ENCODE measurements around the gene ZNF507.

ZNF507 gene

DNA sequence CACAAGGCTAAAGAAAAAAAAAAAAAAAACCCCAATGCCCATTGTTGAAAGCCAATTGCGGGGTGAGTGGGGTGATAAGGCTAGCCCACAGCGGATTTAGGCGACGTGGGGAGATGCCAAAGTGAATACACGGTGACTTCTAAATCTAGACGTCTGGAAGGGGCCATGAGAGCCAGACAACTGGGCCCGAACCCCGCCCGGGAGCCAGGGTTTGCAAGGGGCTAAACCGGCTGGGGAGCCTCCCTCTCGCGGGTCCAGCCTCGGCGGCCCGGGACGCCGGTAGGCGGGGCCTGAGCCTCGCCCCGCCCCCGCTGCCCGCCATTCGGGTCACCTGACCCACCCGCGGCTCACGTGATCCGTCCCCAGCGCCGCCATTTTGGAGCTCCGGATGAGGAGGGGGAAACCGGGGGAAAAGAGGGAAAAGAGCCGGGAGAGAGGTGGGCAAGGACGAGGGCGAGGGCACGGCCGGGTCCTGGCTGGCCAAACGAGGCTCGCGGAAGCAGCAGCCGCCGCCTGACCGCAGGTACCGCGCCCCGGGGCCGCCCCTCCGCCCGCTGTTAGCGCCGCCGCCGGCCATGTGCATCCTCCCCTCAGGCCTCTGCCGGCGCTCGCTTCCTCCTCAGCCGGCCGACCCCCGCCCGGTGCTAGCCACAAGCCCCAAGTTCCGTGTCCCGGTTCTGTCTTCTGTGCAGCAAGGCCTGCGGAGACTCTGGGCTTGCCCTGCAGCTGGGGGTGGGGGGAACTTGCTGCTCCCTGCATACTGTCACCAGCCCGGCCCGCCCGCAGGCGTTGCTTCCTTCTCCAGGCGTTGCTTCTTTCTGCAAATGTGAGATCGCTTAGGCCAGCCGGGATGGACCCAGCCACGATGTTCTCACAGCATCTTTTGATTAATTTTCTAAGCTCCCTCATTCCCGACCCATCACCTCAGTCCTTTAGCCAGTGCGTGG is at the start of gene ZNF507:
Gene ZNF507, plus strand, starts transcription at position 350 of the 947 bp plus-strand sequence. CDS start 7,221 bp downstream, outside the sequence.
- peak; percentile 61 for DNase-seq (ENCODE audit: low read depth)
- no peak for TF ChIP-seq CTCF (conservative IDR thresholded peaks at IDR 0.05; ENCODE audit: low read length)
- peak within 1 kb of the TSS; percentile 88 for H3K4me3 ChIP-seq (ENCODE audit: low read length)

DNA sequence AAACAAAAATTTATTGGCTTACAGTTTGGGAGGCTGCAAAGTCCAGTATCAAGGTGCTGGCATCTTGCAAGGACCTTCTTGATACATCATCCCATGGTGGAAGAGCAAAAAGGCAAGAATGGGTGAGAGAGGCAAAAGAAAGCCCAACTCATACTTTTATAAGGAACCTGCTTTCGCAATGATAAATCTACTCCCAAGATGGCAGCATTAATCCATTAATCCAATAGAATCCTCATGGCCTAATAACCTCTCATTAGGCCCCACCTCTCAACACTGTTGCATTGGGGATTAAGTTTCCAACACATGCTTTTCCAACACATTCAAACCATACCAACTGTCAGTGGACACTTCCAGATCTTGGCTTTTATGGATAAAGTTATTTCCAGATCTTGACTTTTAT is 48.7 kb upstream of the ZNF507 start:
- no peak for DNase-seq (ENCODE audit: low read depth)
- no peak overlapping the region for H3K4me3 ChIP-seq (ENCODE audit: low read length)
- TF ChIP-seq CTCF (conservative IDR thresholded peaks at IDR 0.05; ENCODE audit: low read length): no peak

DNA sequence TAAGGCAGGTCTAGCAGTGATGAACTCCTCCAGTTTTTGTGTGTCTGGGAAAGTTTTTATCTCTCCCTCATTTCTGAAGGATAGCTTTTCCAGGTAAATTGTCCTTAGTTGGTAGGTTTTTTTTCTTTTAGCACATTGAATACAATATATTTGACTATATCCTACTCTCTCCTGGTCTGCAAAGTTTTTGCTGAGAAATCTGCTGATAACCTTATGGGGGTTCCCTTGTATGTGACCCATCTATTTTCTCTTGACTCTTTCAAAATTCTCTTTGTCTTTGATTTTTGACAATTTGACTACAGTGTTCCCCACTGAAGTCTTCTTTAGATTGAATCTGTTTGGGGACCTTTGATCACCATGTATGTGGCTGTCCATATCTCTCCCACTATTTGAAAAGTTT is 42.6 kb upstream of the ZNF507 start:
- DNase-seq (ENCODE audit: low read depth): no peak
- H3K4me3 ChIP-seq (ENCODE audit: low read length): no peak overlapping the region
- TF ChIP-seq CTCF (conservative IDR thresholded peaks at IDR 0.05; ENCODE audit: low read length): no peak

DNA sequence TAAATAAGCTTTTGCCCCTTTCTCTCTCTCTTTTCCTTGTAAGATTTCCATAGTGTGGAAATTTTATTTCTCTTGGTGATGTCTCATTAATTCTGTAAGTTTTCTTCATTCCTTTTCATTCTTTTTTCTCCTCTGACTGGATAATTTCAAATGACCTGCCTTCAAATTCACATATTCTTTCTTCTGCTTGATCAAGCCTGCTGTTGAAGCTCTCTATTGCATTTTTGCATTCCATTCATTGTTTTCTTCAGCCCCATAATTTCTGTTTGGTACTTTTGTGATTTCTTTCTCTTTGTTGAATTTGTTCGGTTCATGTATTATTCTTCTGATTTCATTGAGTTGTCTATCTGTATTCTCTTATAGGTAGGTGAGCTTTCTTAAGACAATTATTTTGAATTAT is 42.2 kb upstream of the ZNF507 start:
- DNase-seq (ENCODE audit: low read depth): no peak
- TF ChIP-seq CTCF (conservative IDR thresholded peaks at IDR 0.05; ENCODE audit: low read length): no peak
- H3K4me3 ChIP-seq (ENCODE audit: low read length): no peak overlapping the region

DNA sequence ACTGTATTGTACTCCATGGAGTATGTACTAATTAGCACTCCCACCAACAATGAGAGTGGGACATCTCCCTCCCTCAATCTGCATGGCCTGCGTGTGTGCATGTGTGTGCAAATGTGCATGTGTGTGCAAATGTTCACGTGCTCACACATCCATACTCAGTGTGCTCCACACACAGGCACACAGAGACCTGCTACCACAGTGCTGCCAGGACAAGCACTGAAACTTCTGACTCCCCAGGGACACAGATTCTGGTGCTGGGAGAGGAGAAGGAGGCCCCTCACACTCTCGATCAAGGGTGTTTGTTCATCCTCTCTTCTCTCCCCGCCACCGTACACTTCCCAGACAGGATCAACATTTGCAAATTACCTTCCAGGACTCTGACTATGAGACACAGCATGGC is 37.8 kb upstream of the ZNF507 start:
- TF ChIP-seq CTCF (conservative IDR thresholded peaks at IDR 0.05; ENCODE audit: low read length): no peak
- no peak overlapping the region for H3K4me3 ChIP-seq (ENCODE audit: low read length)
- no peak for DNase-seq (ENCODE audit: low read depth)

DNA sequence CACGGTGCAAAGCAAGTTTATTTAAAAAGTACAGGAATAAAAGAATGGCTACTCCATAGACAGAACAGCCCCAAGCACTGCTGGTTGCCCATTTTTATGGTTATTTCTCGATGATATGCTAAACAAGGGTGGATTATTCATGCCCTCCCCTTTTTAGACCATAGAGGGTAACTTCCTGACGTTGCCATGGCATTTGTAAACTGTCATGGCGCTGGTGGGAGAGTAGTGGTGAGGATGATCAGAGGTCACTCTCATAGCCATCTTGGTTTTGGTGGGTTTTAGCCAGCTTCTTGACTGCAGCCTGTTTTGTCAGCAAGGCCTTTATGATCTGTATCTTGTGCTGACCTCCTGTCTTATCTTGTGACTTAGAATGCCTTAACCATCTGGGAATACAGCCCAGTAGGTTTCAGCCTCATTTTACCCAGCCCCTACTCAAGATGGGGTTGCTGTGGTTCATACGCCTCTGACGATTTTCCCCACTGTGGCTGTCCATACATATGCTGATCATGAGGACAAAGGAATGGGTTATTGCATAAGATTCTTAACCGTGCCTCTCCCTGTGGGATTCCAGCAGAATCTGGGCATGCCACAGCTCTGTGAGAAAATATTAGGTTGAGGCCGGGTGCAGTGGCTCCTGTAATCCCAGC is 36.9 kb upstream of the ZNF507 start:
- TF ChIP-seq CTCF (conservative IDR thresholded peaks at IDR 0.05; ENCODE audit: low read length): no peak
- H3K4me3 ChIP-seq (ENCODE audit: low read length): no peak overlapping the region
- DNase-seq (ENCODE audit: low read depth): peak; percentile 34

Data from AG10803 (cell line).